GM21717 (cell line): ENCODE data around the gene LRMDA.

ENCODE experiments used
- ATAC-seq: cut with Tn5 transposase; IDR thresholded peaks from one replicate; pipeline ENCODE4 v1.9.1; 2021; ENCODE audit warnings: mild to moderate bottlenecking, moderate library complexity; ENCODE audit not compliant: unreplicated experiment

The LRMDA gene

DNA sequence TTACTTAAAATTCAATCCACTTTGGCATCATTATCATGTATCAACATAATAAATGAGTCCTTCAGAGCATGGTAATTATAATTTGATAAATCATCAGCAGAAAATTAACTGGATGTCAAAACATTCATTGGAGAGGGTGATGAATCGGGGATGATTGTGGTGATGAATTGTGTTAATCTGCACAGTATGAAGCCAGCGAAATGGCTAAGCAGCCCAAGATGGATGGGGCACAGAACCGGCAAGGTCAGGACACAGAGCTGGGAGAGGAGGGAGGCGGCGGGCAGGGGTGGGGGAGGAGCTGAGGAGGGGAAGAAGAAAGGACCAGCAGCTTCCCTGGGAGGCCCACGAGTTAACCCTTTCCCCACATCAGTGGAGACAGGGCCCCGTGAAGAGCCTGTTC, 536.1 kb downstream of the LRMDA start:
- ATAC-seq = no peak

DNA sequence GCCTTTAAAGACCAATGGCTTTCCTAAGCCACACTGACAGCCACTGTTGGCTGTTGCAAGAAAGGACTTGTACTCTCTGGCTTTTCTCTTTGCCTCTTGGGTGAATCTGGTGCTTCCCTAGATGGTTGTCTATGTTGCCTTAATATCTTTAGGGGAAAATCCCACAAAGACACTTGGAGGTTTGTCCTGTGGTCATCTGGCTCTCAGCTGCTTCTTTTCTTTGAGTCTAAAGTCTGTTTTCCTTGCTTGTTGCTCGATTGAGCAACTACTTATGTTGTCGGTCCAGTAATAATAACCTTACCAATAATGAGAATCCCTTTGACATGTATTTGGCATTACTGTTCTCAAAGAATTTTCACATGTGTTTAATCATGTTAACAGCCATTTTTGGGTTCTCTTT, 537.6 kb downstream of the LRMDA start:
- no peak for ATAC-seq

DNA sequence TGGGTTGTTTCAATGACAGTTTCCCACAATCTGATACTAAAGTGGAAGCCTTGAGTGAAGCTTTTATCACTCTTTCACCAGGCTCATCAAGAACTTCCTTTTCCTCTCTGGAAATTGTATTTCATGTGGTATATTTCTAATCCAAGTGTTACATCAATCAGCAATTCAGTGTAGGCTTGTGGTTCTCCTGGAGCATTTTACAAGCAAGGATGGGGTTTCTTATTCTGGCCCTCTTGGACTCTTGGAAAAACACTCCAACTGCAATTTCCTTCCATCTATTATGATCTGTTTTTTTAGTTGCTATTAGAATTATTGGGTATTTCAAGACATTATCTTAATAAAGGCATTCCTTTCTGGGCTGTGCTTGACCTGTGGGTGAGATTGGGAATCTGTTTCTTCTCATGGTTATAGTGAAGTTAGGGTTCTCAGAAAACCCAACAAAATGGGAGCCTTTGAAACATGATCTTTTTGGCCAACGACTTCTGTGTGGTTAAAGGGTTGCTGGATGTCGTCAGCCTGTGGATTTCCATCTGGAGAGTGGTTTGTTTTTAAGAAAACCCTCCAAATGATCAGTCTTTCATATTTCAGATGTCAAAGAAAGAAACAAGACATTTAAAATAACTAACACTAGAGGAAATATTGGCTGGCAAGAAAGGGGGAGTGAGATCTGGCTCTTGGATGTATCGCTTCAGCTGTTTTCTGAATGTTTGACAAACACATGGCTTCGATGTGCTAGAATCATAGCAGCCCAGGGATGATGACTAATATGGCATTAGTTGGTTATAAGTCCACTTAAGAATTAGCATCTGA, 540.2 kb downstream of the LRMDA start:
- ATAC-seq = no peak

DNA sequence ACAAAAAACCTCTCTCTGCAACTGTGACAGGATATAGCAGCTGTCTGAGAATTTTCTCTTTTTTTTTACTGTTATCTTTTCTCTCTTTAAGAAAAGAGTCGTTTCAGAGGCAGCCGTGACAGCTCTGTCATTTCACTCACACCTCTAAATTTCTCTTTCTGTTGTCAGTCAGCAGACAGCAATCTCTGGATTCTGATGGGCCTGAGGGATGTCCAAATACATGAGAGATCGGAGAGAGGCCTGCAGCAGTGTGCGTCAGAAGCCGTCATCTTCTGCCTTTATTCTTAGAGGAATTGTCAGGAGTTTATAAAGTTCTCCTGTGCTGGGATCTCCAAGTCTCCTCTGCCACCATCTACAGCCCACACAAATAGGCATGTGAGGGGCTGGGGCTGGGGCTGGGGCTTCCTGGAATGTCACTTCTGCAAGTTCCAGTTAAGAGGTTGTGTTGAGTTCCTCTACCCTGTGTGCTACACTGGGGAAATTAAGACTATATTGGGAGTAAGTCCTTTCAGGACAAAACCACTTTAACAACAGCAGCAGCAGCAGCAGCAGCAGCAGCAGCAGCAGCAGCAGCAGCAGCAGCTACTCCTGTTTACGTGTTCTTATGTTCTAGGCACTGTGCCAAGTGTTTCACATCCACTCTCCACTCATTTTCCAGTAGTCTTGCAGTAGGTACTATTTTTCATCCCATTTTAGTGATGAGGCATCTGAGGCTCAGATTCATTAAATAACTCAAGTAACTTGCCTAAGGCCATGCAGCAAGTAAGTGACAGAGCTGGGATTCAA, 541.3 kb downstream of the LRMDA start:
- no peak for ATAC-seq

DNA sequence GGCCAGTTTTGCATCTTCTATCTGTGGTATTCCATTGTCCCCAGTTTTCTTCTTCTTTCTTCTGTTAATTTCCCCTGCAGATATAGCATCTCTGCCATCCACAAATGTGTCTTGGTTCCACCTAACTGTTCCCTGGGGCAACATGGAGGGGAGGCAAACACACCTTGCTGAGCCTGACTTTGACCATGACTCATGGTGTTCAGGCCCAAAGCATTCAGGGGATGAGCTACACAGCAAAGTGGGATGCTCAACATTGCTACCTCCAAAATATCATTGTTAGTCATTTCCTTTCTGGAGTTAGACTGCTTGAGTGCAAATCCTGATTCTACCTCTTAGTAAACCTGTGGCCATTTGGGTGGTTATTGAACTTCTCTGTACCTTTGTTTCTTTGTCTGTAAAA, 542.7 kb downstream of the LRMDA start:
- ATAC-seq = no peak

DNA sequence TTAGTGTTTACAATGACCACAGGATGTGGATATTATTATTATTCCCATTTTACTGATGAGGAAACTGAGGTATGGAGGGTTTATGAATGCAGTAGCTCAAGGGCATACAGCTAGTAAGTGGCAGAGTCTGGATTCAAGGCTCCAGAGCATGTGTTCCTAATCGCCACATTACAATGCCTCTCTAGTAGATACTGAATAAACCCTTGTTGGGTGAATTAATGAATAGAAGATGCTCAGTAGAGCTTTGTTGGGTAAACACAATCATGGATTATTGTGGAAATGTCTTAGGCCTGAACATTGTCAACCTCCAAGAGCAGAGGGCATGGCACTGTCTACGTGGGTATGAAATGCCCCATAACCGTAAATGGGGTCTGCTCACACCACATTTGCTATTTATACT, 545.3 kb downstream of the LRMDA start:
- no peak for ATAC-seq

DNA sequence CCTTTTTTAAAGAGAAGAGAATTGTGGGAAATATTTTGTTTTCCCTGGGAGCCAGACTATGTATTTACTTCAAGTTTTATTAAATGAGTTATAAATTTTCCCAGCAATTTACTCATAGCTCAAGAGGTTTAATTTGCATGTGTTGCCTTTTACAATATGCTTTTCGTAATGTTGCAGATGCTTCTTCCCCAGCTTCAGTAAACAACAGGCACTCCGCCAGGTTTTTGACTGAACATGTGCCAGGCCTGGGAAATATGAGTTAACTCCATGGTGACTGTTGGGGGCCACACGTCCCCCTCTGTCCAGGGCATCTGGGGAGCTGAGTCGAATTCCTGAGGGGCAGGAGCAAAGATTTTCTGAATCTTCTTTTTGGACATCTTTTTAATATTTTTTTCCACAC, 545.7 kb downstream of the LRMDA start:
- no peak for ATAC-seq

DNA sequence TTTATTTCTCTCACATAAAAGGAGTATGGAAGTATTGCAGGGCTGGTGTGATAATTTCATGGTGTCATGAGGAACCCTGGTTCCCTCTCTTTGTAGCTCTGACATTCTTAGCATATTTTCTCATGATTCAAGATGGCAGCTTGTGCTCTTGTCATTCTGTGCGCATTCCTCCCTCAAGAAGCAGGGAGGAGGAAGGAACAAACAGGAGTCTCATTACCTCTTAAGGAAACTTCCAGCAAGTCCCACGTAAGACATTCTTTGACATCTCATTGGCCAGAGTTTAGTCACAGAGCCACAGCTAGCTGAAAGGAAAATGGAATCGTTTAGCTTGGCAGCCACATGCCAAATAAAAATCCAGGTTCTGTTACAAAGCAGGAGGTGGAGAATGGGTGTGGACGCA, 546.8 kb downstream of the LRMDA start:
- ATAC-seq = no peak

DNA sequence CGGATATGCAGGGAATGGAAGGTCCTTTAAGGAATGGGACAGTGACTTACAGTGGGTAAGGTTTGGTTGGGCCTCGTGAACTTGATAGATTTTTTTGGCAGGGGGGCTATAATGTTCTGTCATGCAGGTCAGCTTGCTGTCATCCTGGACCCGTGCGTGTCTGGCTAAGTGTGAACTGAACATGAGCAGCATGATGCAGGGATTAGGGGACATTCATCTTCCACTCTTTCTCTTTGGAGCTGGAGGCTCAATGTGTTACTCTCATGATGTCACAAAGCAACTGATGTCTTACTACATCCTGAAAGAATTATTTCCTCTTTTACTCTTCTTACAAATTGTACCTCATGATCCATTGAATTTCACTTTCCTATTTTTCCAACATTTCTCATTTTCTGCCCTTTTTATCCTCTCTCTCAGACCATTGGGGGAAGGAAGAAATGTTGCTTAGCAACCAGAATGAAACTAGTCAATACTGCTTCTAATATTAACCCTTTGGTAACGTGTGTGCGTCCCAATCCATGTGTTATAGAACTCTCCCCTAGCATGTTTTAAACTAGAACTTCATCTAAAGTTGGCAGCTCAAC, 549.1 kb downstream of the LRMDA start:
- no peak for ATAC-seq

DNA sequence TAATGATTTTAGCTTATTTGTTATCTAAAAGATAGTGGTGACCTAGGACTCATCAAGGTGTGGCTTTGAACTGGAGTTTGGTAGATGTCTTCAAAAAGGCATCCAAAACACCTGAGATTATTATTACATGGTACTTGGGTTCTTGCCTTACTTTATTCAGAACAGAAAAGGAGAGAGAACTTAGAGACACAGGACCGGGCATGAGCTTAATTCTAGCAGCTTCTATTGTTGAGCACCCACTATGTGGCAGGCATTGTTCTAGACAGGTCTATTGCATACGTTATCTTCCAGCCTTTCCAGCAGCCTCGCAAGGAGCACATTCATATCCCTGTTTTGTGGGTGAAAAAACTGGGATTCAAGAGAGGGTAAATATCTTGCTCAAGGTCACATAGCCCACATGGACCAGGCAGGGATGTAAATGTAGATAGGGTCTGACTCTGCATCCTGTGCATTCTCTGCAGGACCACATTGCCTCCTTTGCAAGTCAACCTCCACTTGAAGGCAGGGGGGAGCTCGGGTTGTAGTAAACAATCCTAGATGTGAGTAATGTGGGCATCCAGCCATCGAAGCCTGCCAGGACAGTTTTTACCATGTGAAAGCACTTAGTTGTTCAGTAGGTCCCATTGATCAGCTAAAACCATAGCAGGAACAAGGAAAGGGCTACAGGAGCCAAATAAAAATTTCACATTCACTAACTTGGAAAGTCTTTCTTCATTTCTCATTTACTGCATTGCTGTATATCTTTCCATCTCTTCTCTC, 551.4 kb downstream of the LRMDA start:
- ATAC-seq = no peak

DNA sequence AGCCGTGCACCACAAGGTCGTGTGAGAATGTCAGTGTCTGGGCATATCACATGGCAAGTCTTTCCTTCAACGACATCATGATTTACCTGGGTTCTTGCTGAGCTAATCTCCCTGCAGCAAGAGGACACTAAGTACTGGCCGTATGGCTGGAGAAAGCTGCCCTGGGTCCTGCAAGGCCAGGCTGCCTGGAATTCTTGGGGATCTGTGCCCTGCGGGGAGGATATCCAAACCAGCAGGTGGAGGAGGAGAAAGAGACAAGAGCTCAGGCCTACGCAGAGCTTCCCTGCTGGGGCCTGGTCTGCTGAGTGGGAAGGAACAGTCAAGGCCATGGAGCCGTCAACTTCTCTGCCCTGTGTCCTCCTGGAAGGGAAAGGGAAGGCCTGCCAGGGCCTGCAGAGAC, 552.6 kb downstream of the LRMDA start:
- ATAC-seq = no peak

DNA sequence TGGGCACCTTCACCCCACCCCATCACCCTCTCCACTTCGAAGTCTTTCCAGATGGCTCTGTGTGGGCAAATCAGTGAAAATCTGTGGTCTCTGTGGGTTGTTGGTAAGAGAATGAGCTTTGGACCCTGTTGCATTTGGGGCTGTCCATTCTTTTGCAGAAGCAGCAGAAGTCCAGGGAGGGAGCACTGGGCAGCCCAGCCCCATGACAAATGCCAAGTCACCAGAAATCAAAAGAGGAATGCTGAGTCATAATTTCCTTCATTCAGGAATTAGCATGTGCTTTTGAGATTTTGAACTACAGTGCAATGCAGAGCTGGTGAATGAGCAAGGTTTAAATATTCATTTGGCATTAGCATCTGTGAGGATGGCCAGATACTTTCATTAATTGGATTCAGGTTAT, 556.2 kb downstream of the LRMDA start:
- no peak for ATAC-seq

DNA sequence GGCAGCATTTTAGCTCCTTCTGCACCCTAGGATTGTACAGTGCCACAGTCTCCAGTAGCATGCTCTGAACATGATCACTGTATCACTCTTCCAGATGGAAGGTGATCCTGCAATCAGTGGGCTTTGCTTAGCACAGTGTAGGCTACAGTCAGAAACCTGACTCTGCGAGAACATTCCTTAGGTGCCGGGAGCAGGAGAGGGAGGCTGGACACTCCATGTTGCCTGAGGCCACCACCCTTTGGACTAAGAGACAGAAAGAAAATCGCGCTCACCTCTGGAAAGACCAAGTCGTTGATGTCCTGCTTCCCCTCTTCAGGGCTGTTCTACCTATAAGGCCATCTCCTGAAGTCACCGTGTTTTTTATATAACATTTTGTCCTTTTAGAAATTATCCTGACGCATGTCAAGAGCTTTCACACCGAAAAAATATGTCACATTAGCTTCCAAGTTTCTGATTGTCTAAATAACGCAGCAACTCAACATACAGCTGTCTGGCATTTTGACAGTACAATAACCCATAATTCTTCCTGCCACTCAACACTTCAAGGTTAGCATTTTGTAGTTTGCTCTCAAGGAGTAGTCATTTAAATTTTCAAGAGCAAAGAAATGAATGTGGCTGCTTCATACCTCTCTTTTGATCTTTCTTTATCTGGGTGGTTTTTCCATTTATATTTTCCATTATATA, 563.1 kb downstream of the LRMDA start:
- no peak for ATAC-seq

DNA sequence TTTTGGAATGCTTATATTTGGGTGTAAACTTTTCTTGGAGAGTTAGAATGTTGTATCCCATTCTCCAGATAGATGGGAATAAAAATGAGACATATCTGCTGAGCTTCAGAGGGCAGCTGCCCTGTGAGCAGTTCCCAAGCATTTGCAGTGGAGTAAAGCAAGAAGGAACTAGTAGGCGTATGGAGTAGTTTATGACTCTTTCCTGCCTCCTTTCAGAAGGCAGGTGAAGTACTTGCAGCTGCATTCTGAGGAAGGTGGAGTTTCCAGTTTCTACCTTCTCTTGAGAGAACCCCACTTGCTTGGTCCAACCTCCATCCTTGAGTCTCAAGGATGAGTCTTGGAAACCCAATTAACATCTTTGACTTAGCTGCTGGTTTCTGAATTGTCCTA, 563.6 kb downstream of the LRMDA start:
- no peak for ATAC-seq

DNA sequence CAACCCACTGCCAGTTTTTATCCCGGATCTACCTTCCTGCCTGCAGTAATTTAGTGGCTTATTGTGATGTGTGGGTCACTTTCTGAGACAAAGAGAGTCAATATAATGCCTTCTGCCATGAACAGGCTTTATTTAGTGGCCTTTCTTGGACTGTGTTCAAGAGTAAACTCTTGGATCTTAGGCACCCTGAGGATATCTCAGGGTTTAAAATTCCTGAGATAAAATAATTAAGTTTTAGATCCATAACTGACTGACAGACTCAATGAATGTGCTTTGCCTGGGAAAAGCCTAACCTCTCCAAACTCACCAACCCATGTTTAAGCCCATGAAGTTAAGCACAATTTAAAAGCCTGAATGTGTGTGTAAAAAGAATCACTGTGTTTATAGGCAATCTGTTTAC, 564.3 kb downstream of the LRMDA start:
- no peak for ATAC-seq

DNA sequence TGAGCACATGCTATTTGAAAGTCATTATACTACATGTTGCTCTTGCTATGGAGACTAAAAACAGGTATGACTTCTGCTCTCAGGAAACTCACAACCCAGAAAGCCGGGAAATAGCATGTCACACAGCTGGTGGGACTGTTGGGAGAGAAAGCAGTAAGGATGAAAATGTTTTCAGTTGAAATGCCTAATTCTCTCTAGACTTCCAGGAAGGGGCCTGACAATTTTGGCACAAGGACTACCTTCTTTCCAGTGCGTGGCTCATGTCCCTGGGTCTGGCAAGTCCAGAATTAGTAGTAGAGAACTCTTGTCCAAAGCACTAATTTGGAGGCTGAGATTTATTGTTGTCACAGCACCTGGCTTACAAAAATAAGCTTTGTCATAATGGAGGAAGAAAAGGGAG, 567.6 kb downstream of the LRMDA start:
- no peak for ATAC-seq

DNA sequence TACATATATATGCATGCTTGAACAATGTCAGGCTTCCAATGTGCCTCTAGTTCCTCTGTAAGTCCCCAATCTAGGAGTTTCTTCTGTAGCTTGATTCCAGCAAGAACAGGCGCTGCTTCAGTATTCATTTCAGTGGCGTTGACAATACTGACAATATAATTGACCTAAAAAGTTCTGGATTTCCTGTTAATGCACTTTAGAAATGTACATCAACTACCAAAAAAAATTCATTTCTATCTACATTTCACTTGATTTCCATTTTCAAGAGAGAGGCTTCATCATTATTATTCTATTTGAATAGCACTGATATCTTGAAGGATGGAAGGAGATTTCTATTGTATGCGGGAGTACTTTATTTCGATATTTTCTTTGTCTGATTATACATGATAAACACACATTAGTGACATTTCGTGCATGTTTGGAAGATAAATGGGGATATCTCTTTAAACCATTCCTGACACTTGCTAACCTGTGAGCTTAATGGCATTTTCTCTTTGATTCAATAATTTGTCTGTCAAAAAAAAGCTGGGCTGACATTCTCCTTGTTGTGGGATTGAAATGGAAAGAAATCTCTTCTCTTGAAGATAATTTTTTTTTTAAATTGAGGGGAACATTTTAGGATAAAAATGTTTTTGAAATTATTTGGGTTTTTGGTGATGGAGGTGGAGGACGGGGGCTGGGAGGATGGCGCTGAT, 568.2 kb downstream of the LRMDA start:
- no peak for ATAC-seq

DNA sequence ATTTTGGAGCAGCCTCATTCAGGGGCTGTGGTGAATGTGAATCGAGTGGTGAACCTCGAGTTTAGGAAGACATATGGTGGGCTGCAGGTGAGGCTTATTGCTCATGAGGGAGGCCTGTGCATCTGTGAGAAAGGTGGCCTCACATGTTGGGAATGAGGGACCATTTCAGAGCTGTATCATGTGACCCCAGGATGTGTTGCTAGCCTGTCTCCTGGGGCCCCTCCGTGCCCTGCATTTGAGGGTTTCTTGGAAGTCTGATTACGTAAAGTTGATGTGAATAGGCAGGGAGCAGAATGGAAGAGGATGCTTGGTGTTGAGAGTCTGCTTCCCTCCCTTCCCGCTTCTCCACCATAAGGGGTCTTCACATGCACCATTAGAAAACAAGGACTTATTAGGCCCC, 569.1 kb downstream of the LRMDA start:
- no peak for ATAC-seq

DNA sequence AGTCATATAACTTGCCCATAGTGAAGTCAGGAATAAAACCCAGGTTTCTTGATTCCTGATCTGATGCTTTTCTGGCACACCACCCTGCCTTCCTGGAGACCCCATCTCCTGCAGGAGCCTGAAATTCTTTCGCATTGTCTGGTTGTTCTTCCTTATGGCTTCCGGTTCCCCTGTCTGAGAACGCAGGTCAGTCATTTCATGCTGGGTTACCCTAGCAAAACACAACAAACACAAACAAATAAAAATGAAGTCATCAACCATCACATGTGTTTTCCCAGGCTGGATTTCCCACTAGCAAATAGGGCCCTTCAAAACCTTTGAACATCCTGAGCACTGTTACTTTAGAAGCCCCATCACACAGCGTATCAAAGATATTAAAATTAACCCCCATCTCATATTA, 569.6 kb downstream of the LRMDA start:
- no peak for ATAC-seq

DNA sequence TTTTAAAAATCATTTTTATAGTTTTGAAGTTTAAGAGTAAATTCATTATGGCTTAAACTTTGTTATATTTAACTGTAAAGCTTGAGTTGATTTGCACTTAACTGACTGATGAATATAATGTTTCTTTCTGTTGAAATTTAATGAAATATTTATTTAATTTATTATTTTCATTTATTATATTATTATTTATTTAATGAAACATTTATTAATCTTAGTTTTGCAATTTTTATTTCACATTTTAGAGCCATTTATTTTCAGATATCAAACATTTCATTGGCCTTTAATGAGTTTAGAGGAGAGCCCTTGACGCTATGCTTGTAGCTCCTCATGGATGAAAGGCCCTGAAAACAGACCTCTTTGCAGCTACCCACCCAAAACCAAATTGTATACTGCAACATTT, 570.0 kb downstream of the LRMDA start:
- ATAC-seq = no peak
